Nephron (organoid): Measurements from ENCODE around the gene MTA2.
A peak's percentile ranks its signal among the peaks of the same experiment; 100 is the strongest.

Source experiments
- H3K27ac Mint-ChIP-seq, 3 experiments: 2 replicates each; pipeline ENCODE4 v1.8.0; 2020; ENCODE audit warnings: mixed read lengths in 3 of 3, mild to moderate bottlenecking in 2 of 3, moderate library complexity in 1 of 3
- H3K27me3 Mint-ChIP-seq: 2 replicates; pipeline ENCODE4 v1.8.0; 2021; ENCODE audit warnings: low read depth, mild to moderate bottlenecking, moderate library complexity, mixed read lengths
- H3K36me3 Mint-ChIP-seq: 2 replicates; pipeline ENCODE4 v1.8.0; 2020; ENCODE audit warnings: low read depth, mixed read lengths
- H3K4me1 Mint-ChIP-seq: 2 replicates; pipeline ENCODE4 v1.8.0; 2020; ENCODE audit warnings: mixed read lengths
- H3K4me3 Mint-ChIP-seq, 3 experiments: 2 replicates each; pipeline ENCODE4 v1.8.0; 2020; ENCODE audit warnings: mild to moderate bottlenecking in 3 of 3, mixed read lengths in 3 of 3, moderate library complexity in 2 of 3
- H3K9me3 Mint-ChIP-seq: 2 replicates; pipeline ENCODE4 v1.8.0; 2020; ENCODE audit warnings: mixed read lengths
- CTCF ChIP-seq, 3 experiments: fragments of 200-600 bp; sonication (generic); IDR thresholded peaks; one replicate each; pipeline ENCODE4 v1.5.0; 2021; ENCODE audit warnings: antibody characterized with exemption in 3 of 3; ENCODE audit not compliant: unreplicated experiment in 3 of 3

The MTA2 gene

GRCh38 chr11:62580959-62581715 is 20.5 kb downstream of the MTA2 start:
- Mint-ChIP-seq H3K36me3 (peaks cover 43% of the 10 kb centered on the region), H3K27me3 (no peaks in the 10 kb centered on the region), H3K4me3 (no peak overlapping the region), H3K4me1 (peaks cover 14% of the 10 kb centered on the region), H3K27ac (no peak overlapping the region), H3K9me3 (no peaks in the 10 kb centered on the region)
- TF ChIP-seq CTCF (IDR thresholded peaks at IDR 0.05; ENCODE audit: unreplicated experiment in 3 of 3), result no peak

- Mint-ChIP-seq H3K27me3 (no peaks in the 10 kb centered on the region), H3K27ac (no peak overlapping the region), H3K36me3 (peaks cover 39% of the 10 kb centered on the region), H3K4me1 (peaks cover 30% of the 10 kb centered on the region), H3K9me3 (no peaks in the 10 kb centered on the region), H3K4me3 (no peak overlapping the region)
- TF ChIP-seq CTCF (IDR thresholded peaks at IDR 0.05; ENCODE audit: unreplicated experiment in 3 of 3), result no peak
These were observed 22.4 kb downstream of the MTA2 start for GRCh38 chr11:62579252-62579651.

- Mint-ChIP-seq H3K36me3 (peaks cover 36% of the 10 kb centered on the region), H3K9me3 (no peaks in the 10 kb centered on the region), H3K27me3 (no peaks in the 10 kb centered on the region), H3K27ac (no peak overlapping the region), H3K4me1 (peaks cover 30% of the 10 kb centered on the region), H3K4me3 (no peak overlapping the region)
- TF ChIP-seq CTCF (IDR thresholded peaks at IDR 0.05; ENCODE audit: unreplicated experiment in 3 of 3), result no peak
These were observed 23.1 kb downstream of the MTA2 start for GRCh38 chr11:62578541-62578940.

- Mint-ChIP-seq H3K27ac (peak overlapping the region; percentile 47 to 97 (median 52)), H3K36me3 (peaks cover 39% of the 10 kb centered on the region), H3K27me3 (no peaks in the 10 kb centered on the region), H3K9me3 (no peaks in the 10 kb centered on the region), H3K4me1 (peaks cover 41% of the 10 kb centered on the region), H3K4me3 (peak overlapping the region; percentile 53 to 97 (median 83))
- TF ChIP-seq CTCF (IDR thresholded peaks at IDR 0.05; ENCODE audit: unreplicated experiment in 3 of 3), result no peak
These were observed 24.5 kb downstream of the MTA2 start for GRCh38 chr11:62577046-62577714.

- H3K36me3 Mint-ChIP-seq, result peaks cover 45% of the 10 kb centered on the region
- peaks cover 54% of the 10 kb centered on the region for H3K4me1 Mint-ChIP-seq
- H3K9me3 Mint-ChIP-seq, result no peaks in the 10 kb centered on the region
- peak overlapping the region; percentile 97 to 99 (median 97) for H3K27ac Mint-ChIP-seq
- H3K27me3 Mint-ChIP-seq, result no peaks in the 10 kb centered on the region
- no peak for TF ChIP-seq CTCF (IDR thresholded peaks at IDR 0.05; ENCODE audit: unreplicated experiment in 3 of 3)
- peak overlapping the region; percentile 97 to 100 (median 97) for H3K4me3 Mint-ChIP-seq
These were observed 25.8 kb downstream of the MTA2 start for GRCh38 chr11:62575837-62576236.
